GM19328 (cell line): ENCODE data around the gene SULT1C4.
"Not testable (repeated sequence)": the region's sequence is repeated elsewhere in the genome, so short reads cannot be mapped to it uniquely, and the experiment has no call there.

Source experiments
- ATAC-seq: cut with Tn5 transposase; IDR thresholded peaks from one replicate; pipeline ENCODE4 v1.9.1; 2021; ENCODE audit warnings: mild to moderate bottlenecking, moderate library complexity; ENCODE audit not compliant: unreplicated experiment

Gene SULT1C4

DNA sequence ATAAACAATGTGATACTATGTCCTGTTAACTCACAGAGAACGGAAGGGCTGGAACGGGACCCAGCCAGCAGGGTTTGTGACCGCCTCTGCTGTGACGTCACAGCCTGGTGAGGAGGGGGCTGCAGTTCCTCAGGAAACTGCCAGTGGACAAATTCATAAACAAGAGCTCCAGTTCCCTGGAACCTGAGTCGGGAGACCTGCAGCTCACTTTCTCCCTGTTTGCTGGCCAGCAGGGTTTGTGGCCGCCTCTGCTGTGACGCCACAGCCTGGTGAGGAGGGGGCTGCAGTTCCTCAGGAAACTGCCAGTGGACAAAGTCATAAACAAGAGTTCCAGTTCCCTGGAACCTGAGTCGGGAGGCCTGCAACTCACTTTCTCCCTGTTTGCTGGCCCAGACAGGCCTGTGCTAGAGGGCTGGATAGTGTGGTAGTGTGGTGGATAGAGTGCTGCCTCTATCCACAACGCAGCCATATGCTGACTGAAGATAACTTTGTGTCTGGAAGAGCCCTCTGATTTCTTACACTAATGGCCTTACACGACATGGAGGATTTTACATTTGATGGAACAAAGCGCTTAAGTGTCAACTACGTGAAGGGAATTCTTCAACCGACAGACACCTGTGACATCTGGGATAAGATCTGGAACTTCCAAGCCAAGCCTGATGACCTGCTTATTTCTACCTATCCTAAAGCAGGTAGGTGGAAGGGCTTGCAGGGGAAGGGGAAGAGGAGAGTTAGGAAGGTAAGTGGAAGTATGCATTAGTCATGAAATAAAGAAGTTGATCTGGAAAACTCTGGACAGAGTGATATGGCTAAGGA is at the start of gene SULT1C4:
Gene SULT1C4 (plus strand): TSS at position 140 of the 816 bp plus-strand sequence. CDS start 384 bp downstream, at position 524.
- ATAC-seq = no peak

DNA sequence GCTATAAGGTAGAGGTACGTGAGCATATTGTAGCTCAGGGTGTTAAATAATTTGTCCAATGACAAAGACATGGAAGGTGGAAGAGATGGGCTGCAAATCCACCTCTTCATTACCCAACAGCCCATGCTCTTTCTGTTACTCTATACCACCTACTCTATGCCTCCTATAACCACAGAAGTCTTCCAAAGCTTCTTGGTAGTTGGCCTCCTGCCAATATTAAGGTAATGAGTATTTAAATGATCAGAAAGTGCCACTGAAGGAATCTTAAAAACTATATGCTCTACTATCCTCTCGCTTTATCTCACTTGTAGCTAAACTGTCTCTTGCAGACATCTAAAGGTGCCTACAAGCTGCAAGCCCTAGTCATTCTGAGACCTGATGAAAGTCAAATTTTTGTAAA is 48.0 kb upstream of the SULT1C4 start:
- ATAC-seq = no peak

DNA sequence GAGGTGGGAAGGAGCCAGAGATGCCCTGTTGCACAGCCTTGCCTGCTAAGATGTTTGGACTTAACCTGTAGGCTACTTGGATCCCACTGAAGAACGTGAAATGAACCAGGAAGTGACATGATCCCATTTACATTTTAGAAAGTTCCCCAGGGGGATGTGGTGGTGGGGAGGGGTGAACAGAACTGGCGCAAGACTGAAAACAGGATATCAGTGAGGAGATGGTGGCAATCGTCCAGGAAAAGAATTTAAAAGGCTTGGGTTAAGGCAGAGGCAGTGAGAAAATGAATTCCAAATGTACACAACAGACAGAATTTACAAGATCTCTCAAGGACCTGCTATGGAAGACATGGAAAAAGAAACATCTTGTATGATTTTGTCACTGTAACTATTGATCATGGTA is 46.8 kb upstream of the SULT1C4 start:
- no peak for ATAC-seq

DNA sequence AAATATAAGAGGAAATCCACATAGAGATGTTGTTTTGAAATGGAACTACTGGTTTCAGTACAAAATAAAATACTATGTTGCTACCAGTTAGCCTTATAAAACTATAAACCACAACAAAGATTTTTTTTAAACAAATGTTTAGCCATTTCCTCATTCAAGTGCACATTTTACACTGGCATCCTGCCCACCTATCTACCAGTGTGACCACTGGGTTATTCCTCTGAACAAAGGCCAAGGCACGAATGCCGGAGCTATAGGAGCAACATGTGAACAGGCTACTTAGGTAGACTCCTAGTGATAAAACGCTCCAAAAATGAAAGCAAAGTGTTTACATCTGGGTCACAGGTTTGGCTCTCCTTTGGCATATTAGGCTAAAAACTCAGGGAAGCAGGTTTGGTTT is 31.8 kb upstream of the SULT1C4 start:
- ATAC-seq = no peak

DNA sequence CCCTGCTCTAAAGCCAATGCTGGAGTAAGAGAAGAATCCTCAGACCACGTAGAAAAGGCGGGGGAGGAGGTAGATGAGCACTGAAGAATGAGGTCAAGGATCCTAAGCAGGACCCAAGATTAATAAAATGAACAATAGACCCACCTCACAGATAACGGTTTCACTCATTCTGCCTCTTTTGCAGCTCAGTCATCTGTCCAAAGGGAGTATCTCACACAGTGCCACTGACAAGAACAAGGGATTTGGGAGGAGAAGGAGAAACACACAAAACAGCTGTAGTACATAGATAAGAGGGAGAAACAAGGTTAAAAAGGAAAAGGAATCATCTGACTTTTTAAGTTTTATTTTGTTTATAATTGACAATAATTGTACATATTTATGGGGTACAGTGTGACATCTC is 30.9 kb upstream of the SULT1C4 start:
- ATAC-seq = no peak

DNA sequence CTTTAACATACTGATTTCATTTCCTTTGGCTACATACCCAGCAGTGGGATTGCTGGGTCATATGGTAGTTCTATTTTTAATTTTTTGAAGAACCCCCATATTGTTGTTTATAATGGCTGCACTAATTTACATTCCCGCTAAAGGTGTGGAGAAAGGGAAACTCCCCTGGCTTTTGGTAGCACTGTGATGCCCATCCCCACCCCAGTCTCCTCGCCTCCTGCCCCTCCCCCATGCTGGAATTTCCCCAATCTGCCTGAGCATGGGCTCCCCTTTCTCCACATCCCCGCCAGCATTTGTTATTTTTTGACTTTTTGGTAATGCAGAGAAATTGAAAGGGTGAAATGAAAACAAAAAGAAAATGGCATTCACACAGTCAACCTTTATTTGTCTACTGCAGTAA is 30.0 kb upstream of the SULT1C4 start:
- ATAC-seq = no peak

DNA sequence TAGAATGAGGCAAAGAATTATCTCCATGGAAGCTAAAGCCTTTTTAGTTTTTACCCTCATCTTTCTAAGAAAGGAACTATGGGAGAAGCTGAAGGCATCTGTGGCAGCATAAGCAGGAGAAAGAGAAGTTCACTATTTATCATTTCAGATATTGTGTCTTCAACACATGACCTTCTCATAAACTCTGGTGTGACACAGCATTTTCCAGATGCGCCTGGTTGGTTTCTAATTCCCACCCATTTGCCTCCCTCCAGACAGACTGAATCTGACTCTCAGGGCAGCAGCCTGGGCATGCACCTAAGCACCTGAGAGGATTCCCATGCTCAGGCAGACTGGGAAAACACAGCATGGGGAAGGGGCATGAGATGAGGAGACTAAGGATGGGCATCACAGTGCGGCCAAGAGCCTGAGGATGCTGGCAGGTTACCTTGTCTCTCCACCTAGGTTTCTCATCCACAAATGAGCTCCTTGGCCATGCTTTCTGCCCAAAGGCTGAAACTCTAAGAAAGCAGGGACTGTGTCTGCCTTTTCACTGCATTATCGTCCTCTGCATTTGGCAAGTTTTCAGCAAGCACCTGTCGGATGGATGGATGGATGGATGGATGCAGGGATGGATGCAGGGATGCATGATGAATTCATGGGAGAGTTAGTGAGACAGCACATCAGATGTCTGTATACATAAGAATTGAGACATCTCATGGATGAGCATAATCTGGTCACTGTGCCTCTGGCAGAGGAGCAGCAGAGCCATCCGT is 28.8 kb upstream of the SULT1C4 start:
- no peak for ATAC-seq

DNA sequence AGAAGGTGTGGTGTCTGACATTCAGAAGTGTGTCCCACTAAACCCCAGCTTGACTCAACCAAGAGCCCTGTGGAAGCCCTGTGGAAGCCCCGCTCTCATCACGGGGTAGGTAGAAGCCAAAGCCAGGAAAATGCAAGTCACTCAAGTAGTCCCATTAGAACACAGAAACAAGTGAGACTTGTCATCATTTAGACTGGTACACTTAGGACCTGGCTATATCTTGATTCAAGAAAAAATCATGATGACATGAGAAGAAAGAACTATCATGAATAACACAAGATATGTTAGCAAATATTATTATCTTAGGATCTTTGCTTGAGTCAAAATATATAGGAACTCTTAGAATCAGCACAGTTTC is 28.2 kb upstream of the SULT1C4 start:
- no peak for ATAC-seq

DNA sequence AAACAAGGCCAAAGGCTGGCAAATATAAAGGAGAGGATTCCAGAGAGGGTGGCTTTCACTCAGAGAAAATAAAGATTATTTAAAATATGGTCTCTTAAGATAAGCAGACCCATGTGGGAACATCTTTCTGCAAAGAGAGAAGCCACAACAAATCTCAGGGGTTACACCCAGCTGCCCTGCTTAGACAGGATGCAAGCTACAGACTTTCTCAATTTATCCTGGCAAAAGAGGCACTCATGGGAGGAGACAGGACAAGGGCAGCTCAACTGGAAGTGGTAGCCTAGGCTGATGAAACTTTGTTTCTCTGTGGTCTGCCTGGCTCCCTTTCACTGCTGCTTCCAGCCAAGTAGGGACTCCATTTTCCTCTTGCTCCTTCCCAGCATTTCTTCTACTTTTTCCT is 25.9 kb upstream of the SULT1C4 start:
- ATAC-seq = no peak

DNA sequence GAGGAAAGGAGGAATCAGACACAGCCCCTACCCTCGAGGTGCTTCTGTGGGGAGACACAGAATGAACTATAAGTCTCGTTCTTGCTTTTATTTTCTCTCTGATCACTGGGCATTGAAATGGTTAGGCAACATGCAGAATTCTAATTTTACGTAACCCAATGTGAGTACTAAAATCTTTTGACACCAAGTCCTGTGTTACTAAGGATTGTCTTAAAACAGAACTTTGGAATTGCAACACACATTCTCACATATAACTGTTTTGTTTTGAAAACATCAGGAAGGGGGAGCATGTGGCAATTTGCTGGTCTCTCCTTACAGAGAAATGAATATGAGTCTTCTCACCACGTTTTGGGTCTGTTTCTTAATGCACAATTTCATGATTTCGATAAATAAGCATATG is 23.6 kb upstream of the SULT1C4 start:
- ATAC-seq = no peak

DNA sequence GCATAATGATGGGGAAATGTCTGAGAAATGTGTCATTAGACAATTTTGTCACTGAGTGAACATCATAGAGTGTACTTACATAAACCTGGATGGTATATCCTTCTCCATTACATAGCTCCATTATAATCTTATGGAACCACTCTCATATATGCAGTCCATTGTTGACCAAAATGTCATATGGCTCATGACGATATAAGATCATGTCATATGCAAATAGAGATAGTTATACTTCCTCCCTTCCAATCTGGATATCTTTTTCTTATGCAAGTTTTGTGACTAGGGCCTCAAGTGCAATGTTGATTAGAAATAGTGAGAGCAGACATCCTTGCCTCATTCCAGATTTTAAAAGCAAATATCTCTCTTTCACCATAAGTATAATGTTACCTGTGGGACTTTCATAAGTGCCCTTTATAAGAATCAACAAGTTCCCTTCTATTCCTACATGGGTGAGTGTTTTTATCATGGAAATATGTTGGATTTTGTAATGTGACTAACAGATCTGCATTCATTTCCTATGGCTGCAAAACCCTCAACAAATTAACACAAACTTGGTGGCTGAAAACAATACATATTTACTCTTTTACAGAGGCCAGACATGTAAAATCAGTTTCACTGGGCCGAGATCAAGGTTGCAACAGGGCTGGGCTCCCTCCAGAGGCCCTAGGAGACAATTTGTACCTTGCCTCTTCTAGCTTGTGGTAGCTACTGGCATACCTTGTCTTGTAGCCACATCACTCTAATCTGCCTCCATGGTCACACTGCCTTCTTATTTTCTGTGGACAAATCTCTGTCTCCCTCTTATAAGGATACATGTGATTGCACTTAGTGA is 21.6 kb upstream of the SULT1C4 start:
- no peak for ATAC-seq

DNA sequence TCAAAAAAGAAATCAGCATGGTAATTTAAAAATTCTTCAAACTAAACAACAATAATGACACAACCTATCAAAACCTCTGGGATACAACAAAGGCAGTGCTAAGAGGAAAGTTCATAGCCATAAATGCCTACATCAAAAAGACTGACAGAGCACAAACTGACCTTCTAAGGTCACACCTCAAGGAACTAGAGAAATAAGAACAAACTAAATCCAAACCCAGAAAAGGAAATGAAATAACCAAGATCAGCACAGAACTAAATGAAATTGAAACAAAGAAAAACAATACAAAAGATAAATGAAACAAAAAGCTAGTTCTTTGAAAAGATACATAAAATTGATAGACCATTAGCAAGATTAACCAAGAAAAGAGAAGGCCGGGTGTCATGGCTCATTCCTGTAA is 18.4 kb upstream of the SULT1C4 start:
- not testable (repeated sequence) for ATAC-seq

DNA sequence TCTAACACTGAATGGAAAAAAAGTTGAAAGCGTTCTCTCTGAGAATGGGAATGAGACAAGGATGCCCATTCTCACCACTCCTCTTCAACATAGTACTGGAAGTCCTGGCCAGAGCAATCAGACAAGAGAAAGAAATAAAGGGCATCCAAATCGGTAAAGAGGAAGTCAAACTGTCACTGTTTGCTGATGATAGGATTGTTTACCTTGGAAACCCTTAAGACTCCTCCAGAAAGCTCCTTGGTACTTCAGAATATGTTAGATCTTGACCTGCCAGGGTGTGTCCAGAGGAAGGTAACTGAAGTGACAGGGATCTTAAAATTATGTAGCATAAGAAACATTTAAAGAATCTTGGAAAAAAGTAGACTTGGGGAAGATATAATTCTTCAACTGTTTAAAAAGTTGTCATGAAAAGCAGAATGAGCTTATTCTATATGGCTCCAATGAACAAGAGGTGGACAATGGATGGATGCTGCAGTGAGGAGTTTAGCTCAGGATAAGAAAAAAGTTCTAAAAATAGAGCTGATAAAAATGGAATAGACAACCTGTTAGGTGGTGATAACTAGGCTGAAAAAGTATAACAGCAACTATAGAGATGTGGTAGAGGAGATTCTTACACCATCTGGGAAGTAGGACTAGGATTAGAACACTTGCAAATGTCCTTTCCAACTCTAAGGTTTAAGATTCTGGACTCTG is 16.8 kb upstream of the SULT1C4 start:
- no peak for ATAC-seq

DNA sequence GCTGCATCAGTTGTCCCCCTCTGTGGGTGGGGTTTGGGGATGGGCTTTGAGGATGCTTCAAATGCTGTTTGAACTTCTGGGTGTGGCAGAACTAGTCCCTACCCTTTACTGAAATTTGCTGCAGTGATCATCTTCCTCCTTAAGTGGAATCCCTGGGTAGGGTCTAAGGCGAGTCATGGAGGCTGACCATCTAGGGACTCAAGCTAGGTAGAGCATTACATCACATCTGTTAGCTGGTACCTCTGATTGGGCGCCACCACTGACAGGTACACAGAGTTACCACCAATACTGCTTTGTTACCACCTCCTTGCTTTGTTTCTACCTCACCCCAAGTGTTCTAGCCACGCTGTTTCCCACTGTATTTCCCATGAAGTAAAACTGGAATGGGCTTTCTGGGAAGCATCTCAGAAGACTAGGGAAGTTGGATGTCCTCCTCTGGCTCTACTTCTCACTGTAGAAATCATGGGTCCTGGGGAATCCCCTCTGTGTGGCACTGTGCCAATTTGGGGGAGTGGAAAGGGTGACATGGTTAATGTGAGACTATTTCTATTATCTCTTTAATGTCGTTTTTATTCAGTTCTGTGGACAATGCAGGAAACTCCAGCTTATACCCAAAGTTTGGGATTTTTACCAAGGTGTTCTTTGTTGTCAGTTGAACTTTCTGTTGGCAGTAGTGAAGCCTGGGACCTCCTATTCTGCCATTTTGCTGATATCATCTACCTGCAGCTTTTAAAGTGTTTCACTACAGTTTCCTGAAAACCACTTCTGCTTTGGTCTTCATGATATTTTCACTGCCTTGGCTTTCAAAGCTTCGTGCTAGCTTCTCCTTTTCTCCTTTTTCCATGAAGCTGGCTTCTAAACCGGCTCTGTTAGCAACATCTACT is 14.5 kb upstream of the SULT1C4 start:
- no peak for ATAC-seq

DNA sequence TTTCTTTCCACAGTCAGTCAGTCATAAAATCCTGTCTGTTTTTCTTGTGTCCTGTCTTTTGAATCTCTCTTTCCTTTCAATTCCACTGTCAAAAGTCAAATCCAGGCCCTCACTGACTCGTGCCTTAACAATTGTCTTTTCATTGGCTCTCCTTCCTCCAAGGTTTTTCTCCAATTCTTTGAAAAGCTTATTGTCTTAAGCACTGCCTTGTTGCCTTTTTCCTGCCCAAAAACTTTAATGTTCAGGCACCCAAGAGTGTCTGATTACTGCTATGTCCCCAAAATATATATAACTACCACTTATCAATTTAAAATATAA is 13.9 kb upstream of the SULT1C4 start:
- ATAC-seq = no peak

DNA sequence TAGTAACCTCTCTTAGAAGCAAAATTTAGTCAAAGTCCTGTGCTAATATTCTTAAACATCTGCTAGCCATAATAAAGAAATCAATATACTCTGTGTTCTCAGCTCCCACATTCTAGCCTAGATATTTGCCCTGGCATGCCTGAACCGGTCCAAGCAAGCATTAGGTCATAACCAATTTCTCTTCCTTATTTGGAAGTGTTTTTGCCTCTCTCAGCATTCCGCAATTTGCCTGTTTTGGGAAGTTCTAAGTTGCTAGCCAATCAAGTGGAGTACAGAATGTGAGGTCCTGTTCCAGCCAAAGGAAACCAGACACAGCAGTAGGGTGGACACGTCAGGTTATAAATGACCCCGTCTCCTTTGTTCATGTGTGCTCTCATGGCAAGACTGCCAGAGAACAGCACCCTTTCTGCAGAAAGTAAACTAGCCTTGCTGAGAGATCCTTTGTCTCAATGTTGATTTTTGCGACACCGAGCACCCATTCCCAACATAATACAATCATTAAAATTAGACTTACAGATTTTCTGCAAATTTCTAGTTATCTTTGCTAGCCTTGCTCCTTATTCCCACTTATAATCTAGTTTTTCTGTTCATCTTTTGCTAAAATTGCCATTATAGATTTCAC is 13.0 kb upstream of the SULT1C4 start:
- no peak for ATAC-seq

DNA sequence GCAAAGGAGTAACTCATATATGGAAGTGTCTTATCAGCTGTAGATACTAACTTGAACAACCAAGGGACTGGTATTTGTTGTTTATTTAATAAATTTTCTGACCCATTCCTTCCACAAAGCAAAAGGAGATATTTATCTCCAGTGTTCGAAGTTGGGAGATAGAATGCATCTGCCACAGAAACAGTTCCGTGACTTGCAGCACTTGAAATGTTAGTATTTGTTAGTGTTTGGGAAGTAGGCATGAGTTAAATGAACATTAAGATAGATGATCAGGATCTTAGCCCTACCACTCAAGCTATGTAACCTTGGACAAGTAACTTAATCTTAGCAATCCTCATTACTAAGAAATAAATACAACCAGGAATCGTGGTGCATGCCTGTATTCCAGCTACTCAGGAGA is 12.1 kb upstream of the SULT1C4 start:
- no peak for ATAC-seq

DNA sequence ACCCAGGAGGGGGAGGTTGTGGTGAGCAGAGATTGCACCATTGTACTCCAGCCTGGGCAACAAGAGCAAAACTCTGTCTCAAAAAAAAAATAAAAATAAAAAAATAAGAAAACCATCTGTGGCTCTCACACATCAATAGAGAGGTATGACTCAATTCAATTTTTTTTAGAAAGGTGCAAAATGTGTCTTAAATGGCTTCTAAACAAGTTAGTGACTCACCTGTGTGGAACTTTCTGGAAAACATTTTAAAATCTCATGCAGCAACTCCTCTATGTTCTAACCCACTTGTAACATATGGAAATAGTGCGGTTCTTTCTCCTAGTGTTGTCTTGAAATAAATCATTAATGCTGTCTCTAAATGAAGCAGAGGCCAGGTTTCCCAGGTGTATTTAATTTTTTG is 10.7 kb upstream of the SULT1C4 start:
- ATAC-seq = no peak

DNA sequence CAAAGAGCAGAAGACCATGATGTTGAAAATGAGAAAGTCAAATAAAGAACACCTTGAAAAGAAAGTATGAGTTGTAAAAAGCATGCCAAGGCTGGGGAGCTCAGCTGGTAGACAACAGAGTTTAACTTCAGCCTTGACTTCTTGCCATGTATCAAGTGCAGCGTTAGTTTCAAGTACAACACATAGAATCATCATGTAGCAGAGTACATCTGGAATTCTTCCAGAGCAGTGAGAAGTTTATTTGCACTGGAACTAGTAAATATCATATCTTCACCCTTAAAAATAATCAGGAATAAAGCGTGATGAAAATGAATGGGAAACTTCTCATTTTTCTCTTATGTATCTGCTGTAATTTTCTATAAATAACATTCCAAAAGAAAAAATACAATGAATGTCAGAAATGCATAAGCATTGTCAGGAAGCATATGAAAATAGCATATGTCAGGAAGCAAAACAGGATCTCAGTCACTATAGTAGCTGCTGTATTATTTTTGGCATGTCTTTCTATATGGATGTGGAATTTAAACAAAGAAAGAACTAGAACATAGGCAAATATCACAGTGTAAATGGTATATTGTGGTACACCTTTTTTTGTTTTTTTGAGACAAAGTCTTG is 10.1 kb upstream of the SULT1C4 start:
- ATAC-seq = no peak
